ENCODE results near the gene DOCK9.

DNA sequence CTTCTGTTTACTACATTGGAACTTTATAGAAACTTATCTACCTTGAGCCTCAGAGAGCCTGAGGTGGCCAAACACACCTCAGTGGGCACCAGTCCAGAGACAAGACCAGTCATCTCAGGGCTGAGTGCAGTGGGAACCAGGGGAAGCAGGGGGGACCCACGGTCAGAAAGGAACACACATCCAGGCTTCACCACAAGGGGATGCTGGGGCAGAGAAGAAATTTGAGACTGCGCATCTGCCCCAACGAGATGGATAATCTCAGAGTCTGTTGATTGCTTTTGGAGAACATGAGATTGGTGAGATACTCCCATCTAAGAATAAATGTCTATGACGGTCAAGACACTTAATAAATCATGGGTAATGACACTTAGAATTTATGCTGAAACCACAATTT is 98.7 kb downstream of the DOCK9 start:
- TF ChIP-seq EZH2 (IDR thresholded peaks at IDR 0.05; ENCODE audit: borderline replicate concordance): no peak
- TF ChIP-seq, protein P1, sequence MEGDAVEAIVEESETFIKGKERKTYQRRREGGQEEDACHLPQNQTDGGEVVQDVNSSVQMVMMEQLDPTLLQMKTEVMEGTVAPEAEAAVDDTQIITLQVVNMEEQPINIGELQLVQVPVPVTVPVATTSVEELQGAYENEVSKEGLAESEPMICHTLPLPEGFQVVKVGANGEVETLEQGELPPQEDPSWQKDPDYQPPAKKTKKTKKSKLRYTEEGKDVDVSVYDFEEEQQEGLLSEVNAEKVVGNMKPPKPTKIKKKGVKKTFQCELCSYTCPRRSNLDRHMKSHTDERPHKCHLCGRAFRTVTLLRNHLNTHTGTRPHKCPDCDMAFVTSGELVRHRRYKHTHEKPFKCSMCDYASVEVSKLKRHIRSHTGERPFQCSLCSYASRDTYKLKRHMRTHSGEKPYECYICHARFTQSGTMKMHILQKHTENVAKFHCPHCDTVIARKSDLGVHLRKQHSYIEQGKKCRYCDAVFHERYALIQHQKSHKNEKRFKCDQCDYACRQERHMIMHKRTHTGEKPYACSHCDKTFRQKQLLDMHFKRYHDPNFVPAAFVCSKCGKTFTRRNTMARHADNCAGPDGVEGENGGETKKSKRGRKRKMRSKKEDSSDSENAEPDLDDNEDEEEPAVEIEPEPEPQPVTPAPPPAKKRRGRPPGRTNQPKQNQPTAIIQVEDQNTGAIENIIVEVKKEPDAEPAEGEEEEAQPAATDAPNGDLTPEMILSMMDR (IDR thresholded peaks at IDR 0.05; ENCODE audit: poor library complexity): no peak

Data from hepatocyte (in vitro differentiated cells).